MCF 10A (cell line): ENCODE measurements around the gene SHPK. TPM values are rescaled to one million over a fixed set of nuclear protein-coding genes. Genes with fewer than 3 reads are reported as not detected.

Experiments used
- BruUV-seq: library from RNA; stranded (reverse); fragments of 400-500 nt; replicated peaks from 2 replicates; lab custom pipeline; 2021; lab: Mats Ljungman, UMichigan
- CTCF ChIA-PET: fragments of 300-600 bp; sonication (Branson Sonifier 250); formaldehyde crosslinking; extraction: SDS; loops from one replicate; lab custom pipeline; 2021; ENCODE audit warnings: antibody characterized with exemption, inconsistent platforms; lab: Yijun Ruan, JAX
- POLR2A ChIA-PET: fragments of 300-600, 350-650 bp; sonication (Branson Sonifier 250); formaldehyde crosslinking; extraction: SDS; loops from one replicate; lab custom pipeline; 2020; ENCODE audit warnings: antibody characterized with exemption, inconsistent platforms; lab: Yijun Ruan, JAX
- DNase-seq: peaks from one replicate; pipeline ENCODE4 v3.0.0-alpha.2; 2018; ENCODE audit not compliant: unreplicated experiment
- H3K27ac Mint-ChIP-seq: one replicate; pipeline ENCODE4 v1.8.0; 2022; ENCODE audit warnings: mild to moderate bottlenecking, low read depth, mixed read lengths; ENCODE audit not compliant: unreplicated experiment
- H3K27me3 Mint-ChIP-seq: one replicate; pipeline ENCODE4 v1.8.0; 2022; ENCODE audit warnings: mixed read lengths; ENCODE audit not compliant: insufficient read depth, unreplicated experiment
- H3K36me3 Mint-ChIP-seq: one replicate; pipeline ENCODE4 v1.8.0; 2022; ENCODE audit warnings: mild to moderate bottlenecking, moderate library complexity, mixed read lengths; ENCODE audit not compliant: insufficient read depth, unreplicated experiment
- H3K4me1 Mint-ChIP-seq: one replicate; pipeline ENCODE4 v1.8.0; 2022; ENCODE audit warnings: mixed read lengths; ENCODE audit not compliant: insufficient read depth, unreplicated experiment
- H3K4me3 Mint-ChIP-seq: one replicate; pipeline ENCODE4 v1.8.0; 2022; ENCODE audit warnings: mild to moderate bottlenecking, moderate library complexity, mixed read lengths; ENCODE audit not compliant: unreplicated experiment
- H3K9me3 Mint-ChIP-seq: one replicate; pipeline ENCODE4 v1.8.0; 2022; ENCODE audit warnings: mixed read lengths; ENCODE audit not compliant: unreplicated experiment
- CTCF ChIP-seq: fragments of 200-600 bp; IDR thresholded peaks from one replicate; pipeline ENCODE4 v1.8.0; 2022; ENCODE audit warnings: antibody characterized with exemption, mild to moderate bottlenecking; ENCODE audit not compliant: unreplicated experiment
- intact Hi-C: fragments of 100-400 bp; cut with micrococcal nuclease; formaldehyde crosslinking; loops from 2 replicates; pipeline ENCODE4 v1.14.1; 2022
- total RNA-seq: library from RNA; stranded (reverse); gene quantifications from 2 replicates; pipeline ENCODE4 v1.2.3, GENCODE V29; 2022

SHPK gene
- total RNA-seq, 1 experiment from 2014 or later: 6.3 TPM

GRCh38 chr17:3622977-3623594 is 13.0 kb downstream of the SHPK start:
- no peak for DNase-seq
- intact Hi-C loops: no loop called here
- no peak for TF ChIP-seq CTCF
- no TSS peak for BruUV-seq
- Mint-ChIP-seq H3K4me3 (no peak overlapping the region), H3K27ac (no peak overlapping the region), H3K4me1 (no peaks in the 10 kb centered on the region), H3K27me3 (no peaks in the 10 kb centered on the region), H3K36me3 (peaks cover 74% of the 10 kb centered on the region), H3K9me3 (no peaks in the 10 kb centered on the region)
- CTCF ChIA-PET: interaction anchor here (0.6 kb wide), 1 partner anchor 207 kb away, joined by 6 read pairs; no protein-coding TSS in a partner anchor
- POLR2A ChIA-PET: interaction anchor here (0.5 kb wide), 1 partner anchor 574 kb away, joined by 3 read pairs; no protein-coding TSS in a partner anchor

DNA sequence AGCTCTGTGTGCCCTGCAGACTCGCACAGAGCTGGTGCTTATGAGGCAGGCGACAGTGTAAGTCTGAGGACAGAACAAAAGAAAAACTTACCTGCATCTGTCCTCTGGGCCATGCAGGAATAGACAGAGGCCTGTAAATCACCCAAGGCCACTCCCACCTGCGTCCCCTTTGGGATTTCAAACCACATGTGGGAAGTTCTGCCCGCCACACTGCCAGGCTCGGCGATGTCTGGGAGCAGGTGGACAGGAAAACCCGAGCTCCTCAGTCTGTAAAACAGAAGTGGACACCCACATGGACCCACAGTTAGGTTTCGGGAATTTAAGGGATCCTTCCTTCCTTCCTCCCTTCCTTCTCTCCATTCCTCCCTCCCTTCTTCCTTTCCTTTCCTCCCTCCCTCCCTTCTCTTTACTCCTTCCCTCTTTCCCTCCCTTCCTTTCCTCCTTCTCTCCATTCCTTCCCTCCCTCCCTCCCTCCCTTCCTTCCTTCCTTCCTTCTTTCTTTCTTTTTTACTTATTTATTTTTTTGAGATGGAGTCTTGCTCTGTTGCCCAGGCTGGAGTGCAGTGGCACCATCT is 14.8 kb downstream of the SHPK start:
- no peak overlapping the region for H3K27ac Mint-ChIP-seq
- no peaks in the 10 kb centered on the region for H3K4me1 Mint-ChIP-seq
- peaks cover 69% of the 10 kb centered on the region for H3K36me3 Mint-ChIP-seq
- ChIA-PET CTCF (interaction anchor here (0.9 to 1.3 kb wide), 2 partner anchors 8 to 10 kb away, joined by 3 to 4 read pairs; no protein-coding TSS in a partner anchor), POLR2A (interaction anchor here (0.6 kb wide), 1 partner anchor 18 kb away, joined by 3 read pairs; no protein-coding TSS in a partner anchor)
- H3K27me3 Mint-ChIP-seq: no peaks in the 10 kb centered on the region
- TF ChIP-seq CTCF: no peak
- H3K4me3 Mint-ChIP-seq: no peak overlapping the region
- BruUV-seq: no TSS peak
- DNase-seq: no peak
- intact Hi-C loops: no loop called here
- no peaks in the 10 kb centered on the region for H3K9me3 Mint-ChIP-seq

GRCh38 chr17:3615160-3615870 is 20.7 kb downstream of the SHPK start:
- no peak for DNase-seq
- Mint-ChIP-seq H3K27ac (no peak overlapping the region), H3K36me3 (peaks cover 64% of the 10 kb centered on the region), H3K27me3 (no peaks in the 10 kb centered on the region), H3K4me3 (no peak overlapping the region), H3K9me3 (no peaks in the 10 kb centered on the region), H3K4me1 (no peaks in the 10 kb centered on the region)
- intact Hi-C loops: no loop called here
- no TSS peak for BruUV-seq
- ChIA-PET CTCF (no interaction called here), POLR2A (no interaction called here)
- no peak for TF ChIP-seq CTCF

GRCh38 chr17:3613124-3613523 is 22.9 kb downstream of the SHPK start:
- TF ChIP-seq CTCF: no peak
- intact Hi-C loops: no loop called here
- H3K4me1 Mint-ChIP-seq: no peaks in the 10 kb centered on the region
- ChIA-PET CTCF (interaction anchor here (0.6 kb wide), 1 partner anchor 224 kb away, joined by 3 read pairs; no protein-coding TSS in a partner anchor), POLR2A (no interaction called here)
- H3K27me3 Mint-ChIP-seq: no peaks in the 10 kb centered on the region
- H3K4me3 Mint-ChIP-seq: no peak overlapping the region
- no peak overlapping the region for H3K27ac Mint-ChIP-seq
- DNase-seq: no peak
- H3K9me3 Mint-ChIP-seq: no peaks in the 10 kb centered on the region
- H3K36me3 Mint-ChIP-seq: peaks cover 55% of the 10 kb centered on the region
- BruUV-seq: no TSS peak
